AG04450 (cell line): ENCODE results near the gene RPUSD3. TPM values are rescaled to one million over a fixed set of nuclear protein-coding genes. Genes with fewer than 3 reads are reported as not detected.

Experiments
- CTCF ChIA-PET: fragments of 300-600, 350-600 bp; formaldehyde crosslinking; extraction: SDS; loops from one replicate; lab custom pipeline; 2022; ENCODE audit warnings: antibody characterized with exemption, inconsistent platforms; lab: Charles Lee
- POLR2A ChIA-PET: fragments of 350-600 bp; formaldehyde crosslinking; extraction: SDS; loops from one replicate; lab custom pipeline; 2021; ENCODE audit warnings: antibody characterized with exemption, inconsistent platforms; lab: Yijun Ruan, JAX
- DNase-seq: peaks from one replicate; pipeline ENCODE4 v3.0.0-alpha.2; 2011; ENCODE audit warnings: low read depth, low spot score
- H3K27ac ChIP-seq: one replicate; pipeline ENCODE4 v1.5.1; 2012; ENCODE audit warnings: low read depth, low read length, control low read depth
- H3K27me3 ChIP-seq: one replicate; pipeline ENCODE4 v1.6.0; 2012; ENCODE audit warnings: low read length; ENCODE audit not compliant: control insufficient read depth, insufficient read depth
- H3K4me3 ChIP-seq: 2 replicates; pipeline ENCODE4 v1.5.1; 2011; ENCODE audit warnings: mild to moderate bottlenecking, low read depth, low read length, control low read depth
- H3K9me3 ChIP-seq: 2 replicates; pipeline ENCODE4 v1.5.1; 2012; ENCODE audit warnings: low read length; ENCODE audit not compliant: control insufficient read depth, insufficient read depth
- polyA plus RNA-seq: library from polyadenylated mRNA; depleted of rRNA; stranded (reverse); fragments of >200 nt; gene quantifications from 2 replicates; pipeline ENCODE4 v1.2.3, GENCODE V29; 2011
- TF ChIP-seq, protein P1 (sequence below): IDR thresholded peaks from 2 replicates; pipeline ENCODE4 v1.5.1; 2011; ENCODE audit warnings: low read depth, low read length, control low read depth, inconsistent platforms

The RPUSD3 gene
- polyA plus RNA-seq, 1 experiment, result 29.0 TPM

DNA sequence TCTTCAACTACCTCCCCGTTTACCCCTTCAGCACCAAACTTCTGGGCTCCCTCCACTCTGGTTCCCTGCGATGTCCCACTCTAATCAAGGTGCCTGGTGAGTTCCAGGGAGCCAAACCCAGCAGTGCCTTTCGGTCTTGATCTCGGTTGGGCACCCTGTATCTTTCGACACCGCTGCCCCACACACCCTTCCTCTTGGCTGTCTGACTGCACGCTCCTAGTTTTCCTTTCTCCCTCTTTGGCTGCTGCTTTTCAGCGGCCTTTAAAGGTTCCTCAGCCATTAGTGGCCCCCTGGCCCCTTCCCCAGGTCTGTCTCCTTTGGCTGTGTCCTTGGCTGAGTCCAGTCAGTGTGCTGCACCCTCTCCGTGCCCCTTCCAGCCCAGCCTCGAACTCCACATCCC lies 33.0 kb downstream of the RPUSD3 start:
- no peak overlapping the region for H3K27ac ChIP-seq
- H3K27me3 ChIP-seq, result no peaks in the 10 kb centered on the region
- ChIA-PET POLR2A (interaction anchor here (1.2 kb wide), 2 partner anchors 18 to 61 kb away, joined by 3 read pairs; partner anchors contain the start of genes ARPC4 and OGG1), CTCF (no interaction called here)
- peak overlapping the region; percentile 55 for H3K4me3 ChIP-seq
- H3K9me3 ChIP-seq, result no peaks in the 10 kb centered on the region
- no peak for DNase-seq
- TF ChIP-seq, protein P1, sequence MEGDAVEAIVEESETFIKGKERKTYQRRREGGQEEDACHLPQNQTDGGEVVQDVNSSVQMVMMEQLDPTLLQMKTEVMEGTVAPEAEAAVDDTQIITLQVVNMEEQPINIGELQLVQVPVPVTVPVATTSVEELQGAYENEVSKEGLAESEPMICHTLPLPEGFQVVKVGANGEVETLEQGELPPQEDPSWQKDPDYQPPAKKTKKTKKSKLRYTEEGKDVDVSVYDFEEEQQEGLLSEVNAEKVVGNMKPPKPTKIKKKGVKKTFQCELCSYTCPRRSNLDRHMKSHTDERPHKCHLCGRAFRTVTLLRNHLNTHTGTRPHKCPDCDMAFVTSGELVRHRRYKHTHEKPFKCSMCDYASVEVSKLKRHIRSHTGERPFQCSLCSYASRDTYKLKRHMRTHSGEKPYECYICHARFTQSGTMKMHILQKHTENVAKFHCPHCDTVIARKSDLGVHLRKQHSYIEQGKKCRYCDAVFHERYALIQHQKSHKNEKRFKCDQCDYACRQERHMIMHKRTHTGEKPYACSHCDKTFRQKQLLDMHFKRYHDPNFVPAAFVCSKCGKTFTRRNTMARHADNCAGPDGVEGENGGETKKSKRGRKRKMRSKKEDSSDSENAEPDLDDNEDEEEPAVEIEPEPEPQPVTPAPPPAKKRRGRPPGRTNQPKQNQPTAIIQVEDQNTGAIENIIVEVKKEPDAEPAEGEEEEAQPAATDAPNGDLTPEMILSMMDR, result no peak

- POLR2A ChIA-PET, result interaction anchor here (1.2 kb wide), 3 partner anchors 18 to 123 kb away, joined by 3 to 4 read pairs (median 3); partner anchors contain the start of genes ARPC4, CRELD1 and OGG1
- CTCF ChIA-PET, result interaction anchor here (0.6 kb wide), 1 partner anchor 101 kb away, joined by 3 read pairs; no protein-coding TSS in a partner anchor
Observed at GRCh38 chr3:9810433-9810770, 33.4 kb downstream of the RPUSD3 start.

GRCh38 chr3:9809615-9810432 lies 34.0 kb downstream of the RPUSD3 start, which contains the start of gene TTLL3:
TTLL3 (plus strand) TSS chr3:9810262; CDS start chr3:9810662, 400 bp downstream.
- H3K9me3 ChIP-seq, result no peaks in the 10 kb centered on the region
- DNase-seq, result no peak
- ChIA-PET CTCF (interaction anchor here (0.6 kb wide), 1 partner anchor 101 kb away, joined by 3 read pairs; no protein-coding TSS in a partner anchor), POLR2A (interaction anchor here (0.6 to 1.2 kb wide), 4 partner anchors 17 to 125 kb away, joined by 3 to 4 read pairs (median 3); partner anchors contain the start of genes ARPC4, CRELD1 and OGG1)
- peak within 1 kb of the TSS; percentile 73 for H3K27ac ChIP-seq
- H3K27me3 ChIP-seq, result no peaks in the 10 kb centered on the region
- TF ChIP-seq, protein P1, result no peak
- H3K4me3 ChIP-seq, result peak within 1 kb of the TSS; percentile 55

More at GRCh38 chr3:9810433-9810770, 33.4 kb downstream of the RPUSD3 start:
- TF ChIP-seq, protein P1, result no peak
- no peak for DNase-seq
- Histone ChIP-seq H3K9me3 (no peaks in the 10 kb centered on the region), H3K4me3 (peak overlapping the region; percentile 55), H3K27me3 (no peaks in the 10 kb centered on the region), H3K27ac (no peak overlapping the region)

GRCh38 chr3:9809239-9809614 lies 34.6 kb downstream of the RPUSD3 start:
- peak overlapping the region; percentile 55 for H3K4me3 ChIP-seq
- POLR2A ChIA-PET, result interaction anchor here (0.6 to 1.2 kb wide), 2 partner anchors 124 to 125 kb away, joined by 3 to 4 read pairs; partner anchors contain the start of gene CRELD1
- H3K9me3 ChIP-seq, result no peaks in the 10 kb centered on the region
- H3K27ac ChIP-seq, result peak overlapping the region; percentile 73
- H3K27me3 ChIP-seq, result no peaks in the 10 kb centered on the region
- TF ChIP-seq, protein P1, result no peak
- DNase-seq, result no peak
- CTCF ChIA-PET, result interaction anchor here (1.4 kb wide), 1 partner anchor 137 kb away, joined by 3 read pairs; no protein-coding TSS in a partner anchor
